GM12878 (cell line): ENCODE data around the gene PLXNA2. TPM values are rescaled to one million over a fixed set of nuclear protein-coding genes. Genes with fewer than 3 reads are reported as not detected.

Experiments
- ATAC-seq: fragments of 200-7000 bp; cut with Tn5 transposase; 3 replicates; pipeline ENCODE4 v1.9.1; 2020; ENCODE audit warnings: mild to moderate bottlenecking, moderate library complexity
- BruUV-seq: library from RNA; stranded (reverse); fragments of 400-500 nt; replicated peaks from 2 replicates; lab custom pipeline; 2021; lab: Mats Ljungman, UMichigan
- CTCF ChIA-PET: fragments of 300-600 bp; sonication (Branson Sonifier 250); formaldehyde crosslinking; extraction: SDS; loops from one replicate; lab custom pipeline; 2021; ENCODE audit warnings: inconsistent platforms; lab: Yijun Ruan, JAX
- POLR2A ChIA-PET: fragments of 350-600 bp; formaldehyde crosslinking; extraction: SDS; loops from one replicate; lab custom pipeline; 2021; ENCODE audit warnings: inconsistent platforms; lab: Charles Lee
- RAD21 ChIA-PET: fragments of 300-600 bp; sonication (Branson Sonifier 250); formaldehyde crosslinking; loops from one replicate; lab custom pipeline; 2023; ENCODE audit warnings: antibody characterized with exemption; ENCODE audit not compliant: unreplicated experiment; lab: Charles Lee
- SMC1A ChIA-PET: fragments of 300-600 bp; sonication (Branson Sonifier 250); formaldehyde crosslinking; loops from one replicate; lab custom pipeline; 2023; ENCODE audit not compliant: unreplicated experiment, uncharacterized antibody; lab: Charles Lee
- DNase-seq: peaks from one replicate; pipeline ENCODE4 v3.0.0-alpha.2; 2011; ENCODE audit warnings: low read depth, low spot score
- FAIRE-seq: peaks from 3 replicates; lab custom pipeline; 2011; peaks lifted over from hg19 to GRCh38; lab: Jason Lieb, UNC
- H2AFZ ChIP-seq: 2 replicates; pipeline ENCODE4 v1.6.0; 2011; ENCODE audit warnings: low read depth, low read length, control low read depth; ENCODE audit not compliant: control insufficient read depth
- H3K27ac ChIP-seq: 2 replicates; pipeline ENCODE4 v1.5.1; 2011; ENCODE audit warnings: control low read depth; ENCODE audit not compliant: control insufficient read depth, insufficient read depth
- H3K27me3 ChIP-seq, 2 experiments: replicated peaks in 1 of 2; 2 replicates each; pipeline versions ENCODE4 v1.6.0 to v1.6.1; 2011; ENCODE audit warnings: low read length in 1 of 2; ENCODE audit not compliant: control insufficient read depth in 2 of 2, insufficient read depth in 2 of 2
- H3K36me3 ChIP-seq, 2 experiments: 2 replicates each; pipeline ENCODE4 v1.5.1; 2011; ENCODE audit warnings: low read length in 1 of 2; ENCODE audit not compliant: control insufficient read depth in 2 of 2, insufficient read depth in 2 of 2
- H3K4me1 ChIP-seq: 2 replicates; pipeline ENCODE4 v1.6.1; 2011; ENCODE audit warnings: mild to moderate bottlenecking, low read length, moderate library complexity, mixed read lengths; ENCODE audit not compliant: control insufficient read depth, insufficient read depth
- H3K4me2 ChIP-seq: 2 replicates; pipeline ENCODE4 v1.6.0; 2011; ENCODE audit warnings: control low read depth; ENCODE audit not compliant: control insufficient read depth, insufficient read depth
- H3K4me3 ChIP-seq: fragments of 200-600 bp; sonication (generic); 2 replicates; pipeline ENCODE4 v1.5.1; 2016
- H3K79me2 ChIP-seq: 2 replicates; pipeline ENCODE4 v1.6.0; 2011; ENCODE audit warnings: low read length; ENCODE audit not compliant: control insufficient read depth, insufficient read depth
- H3K9ac ChIP-seq: 2 replicates; pipeline ENCODE4 v1.8.0; 2011; ENCODE audit warnings: low read length, control low read depth, mixed read lengths; ENCODE audit not compliant: control insufficient read depth, insufficient read depth
- H3K9me3 ChIP-seq: replicated peaks from 3 replicates; pipeline ENCODE4 v1.5.1; 2011; ENCODE audit warnings: mild to moderate bottlenecking, low read length; ENCODE audit not compliant: control insufficient read depth, insufficient read depth
- H4K20me1 ChIP-seq: 2 replicates; pipeline ENCODE4 v1.6.0; 2011; ENCODE audit not compliant: control insufficient read depth, insufficient read depth
- CBX3 ChIP-seq: fragments of 200-600 bp; sonication (generic); IDR thresholded peaks from 2 replicates; pipeline ENCODE4 v1.6.1; 2016; ENCODE audit warnings: low read depth, borderline replicate concordance
- CEBPB ChIP-seq, 2 experiments: fragments of 150-350 bp in 1 of 2; IDR thresholded peaks; 2 replicates each; pipeline ENCODE4 v1.6.1; 2012 to 2014; ENCODE audit warnings: low read depth in 2 of 2, low read length in 2 of 2, borderline replicate concordance in 1 of 2, inconsistent platforms in 1 of 2
- CHD1 ChIP-seq: IDR thresholded peaks from 2 replicates; pipeline ENCODE4 v1.6.1; 2012; ENCODE audit warnings: low read depth, low read length, improper control_type of control experiment
- DPF2 ChIP-seq: fragments of 450-650 bp; IDR thresholded peaks from 2 replicates; pipeline ENCODE4 v1.6.1; 2017; ENCODE audit warnings: mild to moderate bottlenecking
- IKZF2 ChIP-seq, 2 experiments: fragments of 450-650 bp; IDR thresholded peaks; 2 replicates each; pipeline ENCODE4 v1.6.1; 2017; ENCODE audit warnings: mild to moderate bottlenecking in 2 of 2, moderate library complexity in 2 of 2
- JUNB ChIP-seq: IDR thresholded peaks from 2 replicates; pipeline ENCODE4 v1.6.1; 2016; ENCODE audit warnings: antibody characterized with exemption, mild to moderate bottlenecking
- MXI1 ChIP-seq: fragments of 150-350 bp; IDR thresholded peaks from 2 replicates; pipeline ENCODE4 v1.6.1; 2011; ENCODE audit warnings: low read depth, mild to moderate bottlenecking, inconsistent platforms, low read length, improper control_type of control experiment
- MYC ChIP-seq: IDR thresholded peaks from 2 replicates; pipeline ENCODE4 v1.6.1; 2011; ENCODE audit warnings: mild to moderate bottlenecking, low read length, moderate library complexity, inconsistent platforms; ENCODE audit not compliant: insufficient read depth, insufficient replicate concordance, insufficient read length, severe bottlenecking
- NFYA ChIP-seq: IDR thresholded peaks from 2 replicates; pipeline ENCODE4 v1.6.1; 2011; ENCODE audit warnings: low read depth, mild to moderate bottlenecking, low read length, improper control_type of control experiment, borderline replicate concordance
- PAX8 ChIP-seq: fragments of 450-650 bp; IDR thresholded peaks from 2 replicates; pipeline ENCODE4 v1.6.1; 2017; ENCODE audit warnings: mild to moderate bottlenecking, moderate library complexity
- POU2F2 ChIP-seq: IDR thresholded peaks from 3 replicates; pipeline ENCODE4 v1.6.1; 2011; ENCODE audit warnings: low read depth, mild to moderate bottlenecking, low read length, borderline replicate concordance
- RAD21 ChIP-seq: IDR thresholded peaks from 2 replicates; pipeline ENCODE4 v1.6.1; 2011; ENCODE audit warnings: mild to moderate bottlenecking, low read depth, low read length, moderate library complexity; ENCODE audit not compliant: insufficient read depth
- SRF ChIP-seq, 2 experiments: IDR thresholded peaks; 2 replicates each; pipeline ENCODE4 v1.6.1; 2011; ENCODE audit warnings: low read depth in 2 of 2, low read length in 2 of 2, mild to moderate bottlenecking in 1 of 2, moderate library complexity in 1 of 2
- YY1 ChIP-seq: IDR thresholded peaks from 2 replicates; pipeline ENCODE4 v1.6.1; 2011; ENCODE audit warnings: low read depth, mild to moderate bottlenecking, low read length
- ZNF217 ChIP-seq: fragments of 450-650 bp; IDR thresholded peaks from 2 replicates; pipeline ENCODE4 v1.6.1; 2017; ENCODE audit warnings: antibody characterized with exemption, mild to moderate bottlenecking
- ZNF274 ChIP-seq: IDR thresholded peaks from one replicate; pipeline ENCODE4 v1.8.0; 2011; ENCODE audit not compliant: insufficient read length, insufficient read depth
- ZSCAN29 ChIP-seq: fragments of 450-650 bp; IDR thresholded peaks from 2 replicates; pipeline ENCODE4 v1.6.1; 2017; ENCODE audit warnings: mild to moderate bottlenecking, moderate library complexity
- WGBS: methylation state at CpG from one replicate; pipeline ENCODE4 v1.1.6; 2016; ENCODE audit warnings: low lambda C conversion rate; ENCODE audit not compliant: insufficient replicate concordance, insufficient coverage; ENCODE audit errors: missing lambda C conversion rate; 5-methylcytosine and 5-hydroxymethylcytosine counted together
- in situ Hi-C: fragments of 300-500 bp; cut with MboI; formaldehyde crosslinking; loops from 9 replicates; pipeline ENCODE4 v1.14.3; 2018; ENCODE audit warnings: mixed read lengths
- intact Hi-C: fragments of 100-400 bp; cut with micrococcal nuclease; formaldehyde crosslinking; loops from one replicate; pipeline ENCODE4 v1.14.2; 2022; ENCODE audit not compliant: unreplicated experiment
- polyA plus RNA-seq, 11 experiments: library from polyadenylated mRNA; depleted of rRNA in 4 of 11; unstranded in 6 of 11; stranded (reverse) in 5 of 11; fragments of >200 nt; fragmentation: Nextera tagmentation in 4 of 11; fragmentation: Illumina TruSeq in 1 of 11; extraction: Ambion mirVana in 4 of 11; extraction: Trizol in 1 of 11; gene quantifications; 1 replicate in 1 of 11; 2 replicates in 10 of 11; pipeline versions ENCODE4 v1.2.1 to v1.2.3, GENCODE V29; 2011 to 2016; ENCODE audit warnings: inconsistent platforms in 2 of 11, missing spikeins in 2 of 11, low read depth in 1 of 11
- total RNA-seq, 4 experiments: library from RNA; depleted of rRNA in 3 of 4; stranded (reverse); fragments of >200 nt in 3 of 4; fragmentation: Illumina TruSeq in 1 of 4; extraction: Trizol in 1 of 4; gene quantifications; 2 replicates each; pipeline versions ENCODE4 v1.2.1 to v1.2.3, GENCODE V29; 2013 to 2021
- TF ChIP-seq, protein P1 (sequence below): IDR thresholded peaks from 2 replicates; pipeline ENCODE4 v1.6.1; 2012; ENCODE audit warnings: low read depth, low read length, improper control_type of control experiment
- TF ChIP-seq, protein P2 (sequence below): fragments of 450-650 bp; formaldehyde crosslinking; IDR thresholded peaks from 2 replicates; pipeline ENCODE4 v1.4.0; 2022; ENCODE audit warnings: mild to moderate bottlenecking, moderate library complexity

The PLXNA2 gene
- total and polyA plus RNA-seq, 10 of the 15 experiments (the other 5 are each of a cell fraction or from before 2014, with no cell fraction given), result under 0.01 to 0.08 (median 0.07) TPM; not detected in 4

DNA sequence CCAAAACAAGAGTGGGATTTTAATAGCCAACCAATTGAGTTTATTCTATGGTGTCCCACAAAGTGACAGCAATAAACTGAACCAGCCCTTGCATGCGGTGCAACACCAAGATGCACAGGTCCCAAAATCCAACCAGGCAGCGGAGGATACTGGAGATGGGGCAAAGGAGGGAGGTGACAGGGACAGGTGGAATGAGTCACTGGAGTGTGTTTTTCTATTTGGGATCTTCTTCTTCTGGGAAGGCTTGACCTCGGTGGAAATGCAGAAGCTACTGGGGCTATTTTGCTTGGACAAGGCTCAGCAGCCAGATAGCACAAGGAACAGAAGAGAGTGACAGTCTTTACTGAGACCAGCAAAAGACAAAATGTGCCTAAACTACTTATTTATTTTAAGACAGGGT is 97.5 kb downstream of the PLXNA2 start:
- Histone ChIP-seq H3K9me3 (no peaks in the 10 kb centered on the region), H3K79me2 (no peaks in the 10 kb centered on the region), H3K27ac (no peak overlapping the region), H3K4me2 (no peak overlapping the region), H2AFZ (no peak overlapping the region), H3K36me3 (no peaks in the 10 kb centered on the region), H3K4me3 (no peak overlapping the region), H3K4me1 (no peaks in the 10 kb centered on the region), H4K20me1 (no peaks in the 10 kb centered on the region)
- 46% methylated on average over 3 of the region's 3 CpGs for WGBS
- no peak for FAIRE-seq
- no peak for DNase-seq
- TF ChIP-seq MXI1 (no peak), DPF2 (no peak), ZNF274 (no peak), ZNF217 (no peak), RAD21 (no peak), MYC (no peak), PAX8 (no peak), IKZF2 (IDR thresholded peaks at IDR 0.05) (no peak), SRF (IDR thresholded peaks at IDR 0.05; ENCODE audit: low read depth in 2 of 2, low read length in 2 of 2) (no peak), CBX3 (no peak), CHD1 (no peak), NFYA (no peak), POU2F2 (no peak), JUNB (no peak), CEBPB (IDR thresholded peaks at IDR 0.05; ENCODE audit: borderline replicate concordance in 1 of 2, low read depth in 2 of 2, low read length in 2 of 2) (no peak), ZSCAN29 (no peak), YY1 (no peak)
- TF ChIP-seq, protein P1, sequence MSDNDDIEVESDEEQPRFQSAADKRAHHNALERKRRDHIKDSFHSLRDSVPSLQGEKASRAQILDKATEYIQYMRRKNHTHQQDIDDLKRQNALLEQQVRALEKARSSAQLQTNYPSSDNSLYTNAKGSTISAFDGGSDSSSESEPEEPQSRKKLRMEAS, result no peak
- TF ChIP-seq, protein P2, sequence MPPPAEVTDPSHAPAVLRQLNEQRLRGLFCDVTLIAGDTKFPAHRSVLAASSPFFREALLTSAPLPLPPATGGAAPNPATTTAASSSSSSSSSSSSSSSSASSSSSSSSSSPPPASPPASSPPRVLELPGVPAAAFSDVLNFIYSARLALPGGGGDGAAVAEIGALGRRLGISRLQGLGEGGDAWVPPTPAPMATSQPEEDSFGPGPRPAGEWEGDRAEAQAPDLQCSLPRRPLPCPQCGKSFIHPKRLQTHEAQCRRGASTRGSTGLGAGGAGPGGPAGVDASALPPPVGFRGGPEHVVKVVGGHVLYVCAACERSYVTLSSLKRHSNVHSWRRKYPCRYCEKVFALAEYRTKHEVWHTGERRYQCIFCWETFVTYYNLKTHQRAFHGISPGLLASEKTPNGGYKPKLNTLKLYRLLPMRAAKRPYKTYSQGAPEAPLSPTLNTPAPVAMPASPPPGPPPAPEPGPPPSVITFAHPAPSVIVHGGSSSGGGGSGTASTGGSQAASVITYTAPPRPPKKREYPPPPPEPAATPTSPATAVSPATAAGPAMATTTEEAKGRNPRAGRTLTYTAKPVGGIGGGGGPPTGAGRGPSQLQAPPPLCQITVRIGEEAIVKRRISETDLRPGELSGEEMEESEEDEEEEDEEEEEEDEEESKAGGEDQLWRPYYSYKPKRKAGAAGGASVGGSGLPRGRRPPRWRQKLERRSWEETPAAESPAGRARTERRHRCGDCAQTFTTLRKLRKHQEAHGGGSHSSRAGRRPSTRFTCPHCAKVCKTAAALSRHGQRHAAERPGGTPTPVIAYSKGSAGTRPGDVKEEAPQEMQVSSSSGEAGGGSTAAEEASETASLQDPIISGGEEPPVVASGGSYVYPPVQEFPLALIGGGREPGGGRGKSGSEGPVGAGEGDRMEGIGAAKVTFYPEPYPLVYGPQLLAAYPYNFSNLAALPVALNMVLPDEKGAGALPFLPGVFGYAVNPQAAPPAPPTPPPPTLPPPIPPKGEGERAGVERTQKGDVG (CRISPR knock-in tag), result no peak
- TF ChIP-seq, all 136 proteins: peak for 0
- ATAC-seq, result no peak
- in situ Hi-C loops, result no loop called here
- POLR2A ChIA-PET, result no interaction called here
- BruUV-seq, result no TSS peak
- H3K27me3 ChIP-seq, result no peaks in the 10 kb centered on the region; a peak in 2 of 4 replicates
- intact Hi-C loops, result no loop called here
- SMC1A ChIA-PET, result interaction anchor here (1.1 to 1.4 kb wide), 4 partner anchors 15 to 98 kb away, joined by 3 to 4 read pairs (median 3); no protein-coding TSS in a partner anchor
- CTCF ChIA-PET, result interaction anchor here (0.9 to 3.9 kb wide), 5 partner anchors 14 to 99 kb away, joined by 3 to 20 read pairs (median 4); no protein-coding TSS in a partner anchor
- H3K9ac ChIP-seq, result no peak overlapping the region
- RAD21 ChIA-PET, result interaction anchor here (1.1 kb wide), 1 partner anchor 92 kb away, joined by 3 read pairs; no protein-coding TSS in a partner anchor
